B cell (primary cell): ENCODE results near the gene GK2. TPM values are rescaled to one million over a fixed set of nuclear protein-coding genes. Genes with fewer than 3 reads are reported as not detected.

Experiments used
- ATAC-seq: fragments of 200-7000 bp; cut with Tn5 transposase; one replicate; pipeline ENCODE4 v1.10.0; 2021; ENCODE audit warnings: low read depth, mild to moderate bottlenecking, moderate number of reproducible peaks, moderate library complexity
- CTCF ChIA-PET: fragments of 350-600 bp; sonication (Branson Sonifier 250); formaldehyde crosslinking; loops from one replicate; lab custom pipeline; 2021; ENCODE audit warnings: antibody characterized with exemption, inconsistent platforms; lab: Charles Lee
- POLR2A ChIA-PET: fragments of 350-600 bp; sonication (Branson Sonifier 250); formaldehyde crosslinking; loops from one replicate; lab custom pipeline; 2021; ENCODE audit warnings: antibody characterized with exemption; lab: Charles Lee
- DNase-seq: peaks from one replicate; pipeline ENCODE4 v3.0.0; 2013
- H2AFZ ChIP-seq: 2 replicates; pipeline ENCODE4 v1.6.1; 2012; ENCODE audit warnings: mild to moderate bottlenecking, low read depth, low read length; ENCODE audit not compliant: insufficient read depth, poor library complexity, severe bottlenecking
- H3K27ac ChIP-seq, 2 donors: 1 replicate in 1 of 2; 2 replicates in 1 of 2; pipeline ENCODE4 v1.5.1; 2012 to 2013; ENCODE audit warnings: low read length in 2 of 2, mild to moderate bottlenecking in 2 of 2, moderate library complexity in 1 of 2
- H3K27me3 ChIP-seq, 4 experiments: fragments of 200-600 bp in 1 of 4; sonication (generic) in 1 of 4; replicated peaks in 1 of 4; 1 replicate in 2 of 4; 2 replicates in 2 of 4; pipeline versions ENCODE4 v1.6.1 to v1.7.0; 2013 to 2016; ENCODE audit warnings: low read length in 3 of 4, mild to moderate bottlenecking in 2 of 4, mixed read lengths in 1 of 4, moderate library complexity in 1 of 4; ENCODE audit not compliant: insufficient read depth in 4 of 4, control insufficient read depth in 3 of 4; ENCODE audit errors: control extremely low read depth in 1 of 4
- H3K36me3 ChIP-seq, 2 experiments: replicated peaks in 1 of 2; 1 replicate in 1 of 2; 2 replicates in 1 of 2; pipeline versions ENCODE4 v1.6.1 to v1.7.1; 2013; ENCODE audit warnings: low read length in 1 of 2; ENCODE audit not compliant: insufficient read depth in 2 of 2, control insufficient read depth in 1 of 2; ENCODE audit errors: control extremely low read depth in 1 of 2, extremely low read depth in 1 of 2
- H3K4me1 ChIP-seq, 2 donors: fragments of 200-600 bp in 1 of 2; sonication (generic) in 1 of 2; 1 replicate in 1 of 2; 2 replicates in 1 of 2; pipeline versions ENCODE4 v1.5.1 to v1.6.1; 2013 to 2017; ENCODE audit warnings: low read length in 2 of 2; ENCODE audit not compliant: control insufficient read depth in 2 of 2, insufficient read depth in 2 of 2
- H3K4me2 ChIP-seq: replicated peaks from 2 replicates; pipeline ENCODE3; 2012; ENCODE audit warnings: mild to moderate bottlenecking, low read depth, low read length; ENCODE audit not compliant: poor library complexity, severe bottlenecking
- H3K4me3 ChIP-seq, 5 experiments: fragments of 200-600 bp in 1 of 5; sonication (generic) in 1 of 5; 1 replicate in 3 of 5; 2 replicates in 2 of 5; pipeline versions ENCODE4 v1.5.1 to v1.7.0; 2011 to 2016; ENCODE audit warnings: low read length in 4 of 5, mild to moderate bottlenecking in 4 of 5, low read depth in 2 of 5, control low read depth in 1 of 5, moderate library complexity in 1 of 5; ENCODE audit not compliant: insufficient read depth in 1 of 5; ENCODE audit errors: control extremely low read depth in 1 of 5, extremely low read depth in 1 of 5
- H3K79me2 ChIP-seq: fragments of 200-600 bp; sonication (generic); one replicate; pipeline ENCODE4 v1.6.0; 2016; ENCODE audit warnings: low read length; ENCODE audit not compliant: control insufficient read depth, insufficient read depth
- H3K9ac ChIP-seq: fragments of 200-600 bp; sonication (generic); 2 replicates; pipeline ENCODE4 v1.6.1; 2017; ENCODE audit warnings: mild to moderate bottlenecking, low read length, moderate library complexity
- H3K9me3 ChIP-seq, 3 donors: one replicate each; pipeline versions ENCODE4 v1.6.1 to v1.7.1; 2013; ENCODE audit warnings: low read length in 2 of 3; ENCODE audit not compliant: control insufficient read depth in 2 of 3, insufficient read depth in 1 of 3; ENCODE audit errors: control extremely low read depth in 1 of 3
- H4K20me1 ChIP-seq: 2 replicates; pipeline ENCODE4 v1.6.0; 2012; ENCODE audit warnings: mild to moderate bottlenecking, low read length; ENCODE audit not compliant: insufficient read depth, control insufficient read depth, poor library complexity, severe bottlenecking
- H3K27ac Mint-ChIP-seq: one replicate; pipeline ENCODE4 v1.8.0; 2021; ENCODE audit warnings: mixed read lengths
- H3K27me3 Mint-ChIP-seq: one replicate; pipeline ENCODE4 v1.8.0; 2021; ENCODE audit warnings: mixed read lengths
- H3K4me1 Mint-ChIP-seq: one replicate; pipeline ENCODE4 v1.8.0; 2021; ENCODE audit warnings: mixed read lengths
- H3K4me3 Mint-ChIP-seq: one replicate; pipeline ENCODE4 v1.8.0; 2021; ENCODE audit warnings: mixed read lengths
- H3K9me3 Mint-ChIP-seq: one replicate; pipeline ENCODE4 v1.8.0; 2022; ENCODE audit warnings: mixed read lengths; ENCODE audit not compliant: insufficient read depth
- CTCF ChIP-seq: fragments of 200-600 bp; IDR thresholded peaks from one replicate; pipeline ENCODE4 v1.8.0; 2022; ENCODE audit warnings: antibody characterized with exemption, mild to moderate bottlenecking
- EZH2 ChIP-seq: IDR thresholded peaks from 2 replicates; pipeline ENCODE4 v1.6.1; 2012; ENCODE audit warnings: borderline replicate concordance, low read depth, mild to moderate bottlenecking, moderate library complexity, low read length; ENCODE audit not compliant: insufficient read depth, poor library complexity, severe bottlenecking
- WGBS: methylation state at CpG from one replicate; pipeline ENCODE4 v1.1.5; 2013; ENCODE audit warnings: missing lambda C conversion rate; ENCODE audit not compliant: insufficient coverage; 5-methylcytosine and 5-hydroxymethylcytosine counted together
- intact Hi-C: fragments of 100-400 bp; cut with micrococcal nuclease; formaldehyde crosslinking; loops from one replicate; pipeline ENCODE4 v1.10.0; 2022
- polyA plus RNA-seq: library from polyadenylated mRNA; depleted of rRNA; stranded (reverse); fragments of >200 nt; gene quantifications from 2 replicates; pipeline ENCODE4 v1.2.3, GENCODE V29; 2012
- total RNA-seq, 2 donors: library from RNA; stranded (reverse); fragments of 120-200 nt in 1 of 2; gene quantifications; 1 replicate in 1 of 2; 2 replicates in 1 of 2; pipeline versions ENCODE4 v1.2.3 to v1.2.4, GENCODE V29; 2013 to 2022

Gene GK2
- total and polyA plus RNA-seq, 2 donors (not counting 1 experiment from before 2014, with no cell fraction given), result not detected

- H3K4me3 ChIP-seq, result no peak overlapping the region
- no peaks in the 10 kb centered on the region for H3K36me3 ChIP-seq
- Mint-ChIP-seq H3K9me3 (no peaks in the 10 kb centered on the region), H3K4me3 (no peak overlapping the region), H3K27me3 (no peaks in the 10 kb centered on the region), H3K27ac (no peak overlapping the region), H3K4me1 (no peaks in the 10 kb centered on the region)
- ATAC-seq (no peak), DNase-seq (no peak)
- no peak overlapping the region for H3K27ac ChIP-seq
- no peak overlapping the region for H3K9ac ChIP-seq
- no peaks in the 10 kb centered on the region for H3K79me2 ChIP-seq
- H3K27me3 ChIP-seq, result no peaks in the 10 kb centered on the region
- no peak overlapping the region for H3K4me2 ChIP-seq
- H2AFZ ChIP-seq, result no peak overlapping the region
- ChIA-PET POLR2A (no interaction called here), CTCF (no interaction called here)
- TF ChIP-seq EZH2, result no peak
- no peak for TF ChIP-seq CTCF
- intact Hi-C loops, result no loop called here
- no peaks in the 10 kb centered on the region for H3K9me3 ChIP-seq
- no peaks in the 10 kb centered on the region for H4K20me1 ChIP-seq
- no peaks in the 10 kb centered on the region for H3K4me1 ChIP-seq
- 100% methylated on average over 1 of the region's 1 CpG for WGBS
Measured at GRCh38 chr4:79431839-79432238, 23.8 kb upstream of the GK2 start.

GRCh38 chr4:79429113-79429903, 21.3 kb upstream of the GK2 start:
- intact Hi-C loops, result no loop called here
- no peaks in the 10 kb centered on the region for H3K27me3 ChIP-seq
- DNase-seq, result no peak
- H3K27me3 Mint-ChIP-seq, result no peaks in the 10 kb centered on the region
- H3K4me1 Mint-ChIP-seq, result no peaks in the 10 kb centered on the region
- H3K4me1 ChIP-seq, result no peaks in the 10 kb centered on the region
- CTCF ChIA-PET, result no interaction called here
- no peak overlapping the region for H2AFZ ChIP-seq
- TF ChIP-seq EZH2 (no peak), CTCF (no peak)
- no peaks in the 10 kb centered on the region for H4K20me1 ChIP-seq
- POLR2A ChIA-PET, result no interaction called here
- H3K4me3 ChIP-seq, result no peak overlapping the region
- no peak for ATAC-seq
- H3K4me2 ChIP-seq, result no peak overlapping the region
- no peaks in the 10 kb centered on the region for H3K36me3 ChIP-seq
- WGBS, result 80% methylated on average over 1 of the region's 2 CpGs
- no peaks in the 10 kb centered on the region for H3K9me3 ChIP-seq
- H3K27ac ChIP-seq, result no peak overlapping the region
- H3K79me2 ChIP-seq, result no peaks in the 10 kb centered on the region
- no peak overlapping the region for H3K4me3 Mint-ChIP-seq
- no peak overlapping the region for H3K27ac Mint-ChIP-seq
- H3K9ac ChIP-seq, result no peak overlapping the region
- no peaks in the 10 kb centered on the region for H3K9me3 Mint-ChIP-seq
